GM18520 (cell line): ENCODE results near the gene MSANTD1.

Experiments used
- ATAC-seq: cut with Tn5 transposase; IDR thresholded peaks from one replicate; pipeline ENCODE4 v1.9.1; 2021; ENCODE audit not compliant: unreplicated experiment

Gene MSANTD1

DNA sequence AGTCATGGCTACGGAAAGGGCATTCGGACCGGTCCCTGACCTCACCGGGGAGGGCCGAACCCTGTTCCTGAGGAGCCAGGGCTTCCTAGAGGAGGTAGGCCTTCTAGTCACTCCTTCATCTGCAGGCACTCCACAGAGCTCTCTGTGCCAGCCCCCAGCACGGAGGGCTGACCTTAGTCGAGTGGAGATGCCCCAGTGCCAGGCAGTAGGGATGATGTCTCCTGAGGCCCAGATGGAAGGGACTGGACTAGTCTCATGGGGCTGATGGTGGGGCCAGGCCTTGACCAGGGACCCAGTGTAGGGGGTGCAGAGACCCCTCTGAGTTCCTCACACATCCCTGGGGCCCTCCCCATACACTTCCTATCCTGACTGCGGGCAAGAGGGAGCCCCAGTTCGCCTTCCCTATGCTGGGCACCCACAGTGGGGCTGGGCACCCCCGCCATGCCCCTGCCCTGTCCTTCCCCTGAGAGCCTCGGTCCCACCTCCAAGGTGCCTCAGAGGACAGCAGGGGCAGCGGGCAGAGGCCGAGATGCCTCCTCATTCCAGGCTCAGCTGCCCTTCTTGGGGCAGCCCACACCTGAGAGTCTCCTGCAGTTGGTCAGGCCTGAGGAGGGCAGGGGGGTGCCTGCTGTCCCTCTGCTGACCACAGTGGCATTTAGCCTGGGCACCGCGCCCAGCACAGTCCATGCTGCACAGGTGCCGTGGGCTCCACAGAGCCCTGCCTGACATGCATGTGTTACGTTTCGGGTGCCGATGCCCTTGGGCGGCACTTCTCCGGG is 1.4 kb upstream of the MSANTD1 start:
- ATAC-seq = no peak

DNA sequence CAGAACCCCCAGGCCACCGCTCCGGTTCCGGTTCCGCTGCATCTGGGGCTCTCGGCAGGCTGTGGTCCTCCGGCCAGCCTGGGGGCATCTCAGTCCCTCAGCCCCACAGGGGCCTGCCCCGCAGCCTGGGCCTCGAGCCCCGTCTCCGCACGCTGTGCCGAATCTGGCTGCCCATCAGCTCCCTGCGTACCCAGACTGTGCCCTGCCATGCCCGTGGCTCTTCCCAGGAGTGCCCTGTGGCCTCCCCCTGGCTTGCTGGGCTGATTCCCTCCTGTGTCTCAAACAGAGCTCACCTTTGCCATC is 830 bp upstream of the MSANTD1 start:
- ATAC-seq = no peak

DNA sequence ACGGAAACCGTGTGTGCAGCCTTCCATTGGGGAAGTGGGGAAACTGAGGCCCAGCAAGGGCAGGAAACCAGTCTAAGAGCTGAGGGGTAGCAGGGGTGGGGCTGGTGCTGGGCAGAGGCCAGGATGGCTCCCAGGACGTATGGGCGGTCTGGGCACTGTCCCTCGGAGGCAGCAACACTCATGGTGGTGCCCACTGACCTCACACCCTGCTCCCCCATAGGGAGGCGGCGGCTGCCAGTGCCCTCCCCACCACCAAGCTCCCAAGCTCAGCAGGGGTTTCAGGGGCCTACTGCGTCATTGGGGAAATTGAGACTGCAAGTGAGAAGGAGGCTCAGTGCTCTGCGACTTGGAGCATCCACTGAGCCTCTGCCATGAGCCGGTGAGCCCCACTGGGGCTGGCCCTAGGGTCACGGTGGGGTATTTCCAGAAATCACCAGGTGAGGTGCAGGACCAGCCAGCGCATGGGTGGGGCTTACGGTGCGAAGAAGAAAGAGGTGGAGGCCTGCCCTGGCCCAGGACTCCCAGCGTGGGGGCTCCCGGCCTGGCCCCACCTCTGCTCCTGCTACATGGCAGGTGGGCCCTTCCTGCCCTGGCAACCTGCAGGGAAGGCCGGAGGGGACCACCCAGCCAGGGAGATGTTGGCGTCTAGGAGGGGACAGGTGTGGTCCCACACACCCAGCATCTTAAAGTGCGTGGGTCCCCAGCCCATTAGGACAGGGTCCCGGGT is 915 bp downstream of the MSANTD1 start:
- no peak for ATAC-seq

DNA sequence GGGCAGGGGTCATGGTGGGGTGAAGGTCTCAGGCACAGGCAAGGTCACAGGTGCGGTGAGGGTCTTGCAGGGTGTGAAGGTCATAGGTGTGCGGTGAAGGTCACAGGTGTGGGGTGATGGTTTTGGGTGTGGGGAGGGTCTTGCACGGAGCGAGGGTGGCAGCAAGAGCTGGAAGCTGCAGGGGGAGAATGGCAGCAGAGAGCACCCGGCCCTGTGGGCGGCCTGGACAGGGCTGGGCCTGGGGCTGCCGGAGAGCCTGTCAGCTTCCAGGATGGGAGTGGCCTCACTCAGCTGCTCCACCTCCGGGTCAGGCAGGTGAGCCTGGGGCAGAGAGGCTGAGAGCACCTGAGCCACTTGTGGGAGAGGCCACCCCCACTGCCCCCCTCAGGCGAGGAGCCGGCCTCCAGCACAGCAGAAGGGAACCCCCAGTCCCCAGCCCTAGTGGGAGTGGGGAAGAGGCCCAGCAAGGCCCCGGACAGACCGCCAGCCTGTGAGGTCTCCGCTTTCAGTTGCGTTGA is 1.5 kb downstream of the MSANTD1 start:
- ATAC-seq = no peak

DNA sequence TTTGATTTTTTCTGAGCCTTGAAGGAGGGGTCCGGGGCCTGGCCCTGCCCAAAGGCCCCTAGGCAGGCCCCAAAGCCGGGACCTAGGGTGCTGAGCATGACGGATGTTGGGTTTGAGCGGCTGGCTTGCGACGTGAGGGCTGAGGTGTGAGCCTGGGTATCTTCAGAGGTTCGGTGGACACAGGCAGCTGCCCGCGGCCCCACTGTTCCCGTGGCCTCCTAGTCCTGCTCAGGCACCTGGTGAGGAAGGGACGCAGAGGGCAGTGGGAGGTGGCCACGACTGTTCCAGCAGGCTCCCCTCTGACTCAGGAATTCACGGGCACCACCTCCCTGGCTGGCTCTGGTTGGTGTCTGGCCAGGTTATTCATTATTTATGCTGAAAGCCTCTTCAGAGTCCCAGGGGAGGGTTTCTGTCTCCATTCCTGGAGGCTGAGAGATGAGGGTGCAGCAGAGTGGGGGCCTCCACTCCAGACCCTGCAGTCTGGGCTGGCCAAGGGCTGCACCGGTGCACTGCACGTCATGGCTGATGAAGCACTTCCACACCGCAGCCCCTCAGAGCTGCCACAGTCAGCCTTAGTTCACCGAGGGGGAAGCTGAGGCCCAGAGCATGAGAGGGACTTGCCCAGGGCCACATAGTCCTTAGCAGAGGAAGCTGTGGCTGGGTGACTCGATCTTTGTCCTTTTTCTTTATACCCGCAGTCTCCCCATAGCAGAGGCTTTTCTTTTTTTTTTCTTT is 2.2 kb downstream of the MSANTD1 start:
- ATAC-seq = no peak

DNA sequence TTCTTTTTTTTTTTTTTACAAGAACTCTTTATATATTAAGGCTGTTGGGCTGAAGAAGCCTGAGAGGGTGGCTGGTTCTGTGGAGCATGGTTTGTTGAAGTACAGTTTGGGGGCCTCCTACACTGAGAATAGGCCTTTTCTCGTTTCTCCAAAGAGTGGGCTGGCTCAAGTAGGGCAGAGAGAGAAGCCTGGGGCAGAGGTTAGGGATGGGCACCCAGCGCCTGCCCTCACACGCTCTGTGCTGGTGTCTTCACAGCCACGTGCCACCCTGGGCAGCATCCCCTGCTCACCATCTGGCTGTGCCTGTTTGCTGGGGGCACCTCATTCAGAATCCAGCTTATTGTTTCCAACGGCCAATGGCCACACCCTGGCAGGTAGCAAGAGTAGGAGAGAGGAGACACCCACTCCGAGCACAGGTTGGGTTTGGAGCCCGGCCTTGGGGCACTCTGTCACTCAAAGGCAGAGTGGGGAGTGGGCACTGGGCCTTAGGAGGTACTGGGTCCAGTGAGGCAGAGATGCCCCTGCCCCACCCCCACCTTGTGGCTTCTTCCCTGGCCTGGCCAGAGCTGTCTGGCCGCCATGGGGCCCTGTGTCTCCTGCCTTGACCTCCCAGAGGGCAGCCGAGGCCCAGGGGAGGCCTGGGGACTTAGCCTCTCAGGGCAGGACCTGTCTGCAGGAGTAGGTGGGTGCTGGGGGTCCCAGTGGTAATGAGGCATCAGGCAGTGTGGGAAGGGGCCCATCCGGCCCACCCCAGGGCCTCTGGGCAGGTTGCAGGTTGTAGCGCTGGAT is 2.9 kb downstream of the MSANTD1 start:
- ATAC-seq = no peak

DNA sequence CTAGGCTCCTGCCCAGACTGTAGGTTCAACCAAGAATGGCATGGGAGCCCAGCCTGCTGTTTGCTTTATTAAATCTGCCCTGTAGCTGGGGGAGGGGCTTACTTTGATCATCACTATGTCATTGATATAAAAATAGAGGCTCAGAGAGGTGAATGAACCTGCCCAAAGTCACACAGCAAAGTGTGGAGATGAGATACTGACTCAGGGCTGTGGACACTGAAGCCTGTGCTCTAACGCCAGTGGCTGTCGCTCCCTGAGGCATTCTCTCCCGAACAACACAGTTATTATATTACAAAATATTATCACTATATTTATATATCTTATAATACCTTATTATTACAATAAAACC is 3.5 kb downstream of the MSANTD1 start:
- no peak for ATAC-seq

DNA sequence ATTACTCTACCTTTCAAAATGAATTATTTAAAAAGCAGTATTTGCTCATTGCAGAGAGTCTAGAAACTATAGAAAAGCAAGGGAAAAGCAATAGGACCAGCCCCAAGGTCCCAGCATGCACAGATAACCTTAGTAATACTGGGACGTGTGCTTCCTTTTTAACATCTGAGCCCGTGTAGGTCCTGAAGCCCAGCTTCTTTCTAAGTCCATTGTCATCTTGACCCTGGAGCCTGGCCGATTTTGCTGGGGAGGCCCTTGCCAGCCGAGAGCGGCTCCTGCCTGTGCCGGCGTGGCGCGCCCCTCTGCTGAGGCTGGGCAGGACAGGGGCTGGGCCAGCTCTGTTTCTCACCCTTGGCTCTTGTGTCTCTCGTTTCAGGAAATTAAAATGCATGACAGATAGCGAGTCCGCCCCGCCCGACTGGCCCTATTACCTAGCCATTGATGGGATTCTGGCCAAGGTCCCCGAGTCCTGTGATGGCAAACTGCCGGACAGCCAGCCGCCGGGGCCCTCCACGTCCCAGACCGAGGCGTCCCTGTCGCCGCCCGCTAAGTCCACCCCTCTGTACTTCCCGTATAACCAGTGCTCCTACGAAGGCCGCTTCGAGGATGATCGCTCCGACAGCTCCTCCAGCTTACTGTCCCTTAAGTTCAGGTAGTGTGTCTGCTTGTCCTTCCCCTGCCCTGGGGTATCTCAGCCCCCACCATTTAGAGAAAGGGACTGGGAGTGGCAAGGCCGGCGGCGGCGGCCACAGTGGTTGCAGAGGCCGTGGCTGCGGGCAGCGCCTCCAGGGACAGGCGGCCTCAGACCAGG is 4.1 kb downstream of the MSANTD1 start:
- no peak for ATAC-seq

DNA sequence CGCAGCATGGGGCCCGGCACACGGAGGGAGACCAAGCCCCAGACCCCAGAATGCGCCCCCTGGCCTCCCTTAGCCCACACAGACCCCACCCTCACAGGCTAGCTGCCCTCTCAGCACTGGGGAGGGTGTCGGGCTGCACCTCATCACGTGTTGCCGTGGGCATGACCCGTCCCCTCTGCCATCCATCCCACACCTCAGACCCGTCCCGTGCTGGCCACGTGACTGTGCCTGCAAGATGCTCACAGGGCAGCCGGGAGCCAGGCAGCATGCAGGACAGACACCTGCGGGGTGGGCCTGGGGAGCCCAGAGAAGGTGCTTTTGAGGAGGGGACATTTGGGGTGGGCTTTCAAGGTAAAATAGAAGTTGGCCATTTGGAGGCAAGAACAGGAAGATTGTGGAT is 4.8 kb downstream of the MSANTD1 start:
- no peak for ATAC-seq

DNA sequence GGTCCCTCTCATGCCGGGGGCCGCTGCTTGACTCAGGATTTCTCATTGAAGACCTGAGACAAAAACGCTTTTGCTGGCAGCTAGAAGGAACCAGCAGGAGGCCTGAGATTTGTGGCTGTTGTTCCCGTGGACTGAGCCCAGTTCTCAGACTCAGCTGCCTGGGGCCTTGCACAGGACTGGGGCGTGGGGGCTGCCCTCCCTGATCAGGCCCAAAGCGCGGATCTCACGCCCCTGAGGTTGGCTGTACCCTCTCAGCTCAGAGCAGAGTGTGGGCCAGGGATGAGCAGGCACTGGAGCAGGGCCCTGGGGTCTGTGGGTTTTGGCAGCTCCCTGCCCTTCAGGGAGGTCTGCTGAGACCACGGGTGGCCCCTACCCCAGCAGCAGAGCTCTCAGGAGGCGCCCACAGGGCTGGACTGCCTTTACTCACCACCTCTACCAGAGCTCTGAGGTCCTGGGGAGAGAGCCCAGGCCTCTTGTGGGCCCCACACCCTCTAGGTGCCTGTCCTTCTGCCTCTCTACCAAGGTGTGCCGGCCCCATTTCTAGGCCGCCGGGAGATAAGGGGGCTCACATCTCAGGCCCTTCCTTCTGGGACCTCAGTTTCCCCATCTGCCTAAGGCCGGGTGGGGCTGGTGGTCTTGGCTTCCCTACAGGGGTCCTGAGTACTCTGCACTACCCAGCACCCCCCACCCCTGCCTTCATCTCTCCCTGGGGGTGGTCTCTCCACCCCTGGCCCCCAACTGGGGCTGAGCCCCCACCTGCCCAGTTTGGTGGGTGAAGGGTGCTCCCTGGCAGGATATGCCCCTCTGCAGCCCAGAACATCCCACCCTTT is 5.6 kb downstream of the MSANTD1 start:
- no peak for ATAC-seq

DNA sequence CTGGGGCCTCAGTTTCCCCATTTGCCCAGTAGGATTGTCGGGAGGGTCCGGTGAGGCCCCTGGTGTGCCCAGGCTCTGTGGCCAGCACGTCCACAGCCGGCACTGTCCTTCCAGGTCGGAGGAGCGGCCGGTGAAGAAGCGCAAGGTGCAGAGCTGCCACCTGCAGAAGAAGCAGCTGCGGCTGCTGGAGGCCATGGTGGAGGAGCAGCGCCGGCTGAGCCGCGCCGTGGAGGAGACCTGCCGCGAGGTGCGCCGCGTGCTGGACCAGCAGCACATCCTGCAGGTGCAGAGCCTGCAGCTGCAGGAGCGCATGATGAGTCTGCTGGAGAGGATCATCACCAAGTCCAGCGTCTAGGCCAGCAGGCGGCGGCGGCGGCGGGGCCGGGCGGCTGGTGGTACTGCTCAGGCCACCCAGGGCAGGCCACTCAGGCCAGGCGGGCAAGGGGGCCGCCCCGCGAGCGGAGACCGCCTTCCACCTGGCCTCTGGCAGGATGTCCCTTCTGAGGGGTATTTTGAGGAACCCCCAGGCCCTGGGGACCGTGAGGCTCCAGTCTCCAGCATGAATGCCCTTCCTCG is 6.7 kb downstream of the MSANTD1 start:
- no peak for ATAC-seq

DNA sequence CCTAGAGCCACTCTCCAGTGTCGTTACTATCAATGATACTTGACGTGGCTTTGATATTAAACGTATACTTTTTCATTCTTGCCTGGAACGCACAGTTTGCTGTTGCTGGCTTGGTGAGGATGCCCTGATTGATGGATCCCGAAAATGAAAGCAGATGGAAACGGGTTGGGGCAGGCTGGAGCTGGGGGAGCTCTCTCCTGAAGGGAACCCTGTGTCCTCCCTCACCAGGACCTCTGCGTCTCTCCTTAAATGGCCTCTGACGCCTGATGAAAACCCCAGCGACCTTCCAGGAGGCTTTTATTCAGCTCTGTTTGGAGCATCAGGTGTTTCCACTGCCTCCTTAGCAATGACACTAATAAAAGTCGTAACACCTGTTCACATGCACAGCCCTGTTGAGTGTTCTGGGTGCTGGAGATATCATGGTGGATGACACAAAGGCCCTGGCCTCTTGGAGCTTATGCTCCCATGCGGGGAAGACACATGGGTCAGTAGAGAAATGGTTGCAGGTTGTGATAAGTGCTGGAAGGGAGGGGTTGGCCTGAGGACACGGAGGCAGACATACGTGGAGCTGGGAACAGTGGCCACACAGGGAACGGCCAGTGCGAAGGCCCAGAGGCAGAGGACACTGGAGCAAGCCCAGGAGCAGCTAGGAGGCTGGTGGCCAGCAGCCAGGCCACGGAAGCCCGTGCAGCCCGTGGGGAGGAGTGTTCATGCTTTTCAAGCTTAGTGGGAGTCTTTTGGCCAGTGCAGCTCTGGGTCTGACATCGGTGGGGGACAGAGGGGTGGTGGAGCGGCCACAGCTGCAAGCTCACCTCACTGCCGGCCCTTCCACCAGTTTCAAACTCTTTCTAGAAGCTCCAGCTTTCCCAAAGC is 7.5 kb downstream of the MSANTD1 start:
- ATAC-seq = no peak

DNA sequence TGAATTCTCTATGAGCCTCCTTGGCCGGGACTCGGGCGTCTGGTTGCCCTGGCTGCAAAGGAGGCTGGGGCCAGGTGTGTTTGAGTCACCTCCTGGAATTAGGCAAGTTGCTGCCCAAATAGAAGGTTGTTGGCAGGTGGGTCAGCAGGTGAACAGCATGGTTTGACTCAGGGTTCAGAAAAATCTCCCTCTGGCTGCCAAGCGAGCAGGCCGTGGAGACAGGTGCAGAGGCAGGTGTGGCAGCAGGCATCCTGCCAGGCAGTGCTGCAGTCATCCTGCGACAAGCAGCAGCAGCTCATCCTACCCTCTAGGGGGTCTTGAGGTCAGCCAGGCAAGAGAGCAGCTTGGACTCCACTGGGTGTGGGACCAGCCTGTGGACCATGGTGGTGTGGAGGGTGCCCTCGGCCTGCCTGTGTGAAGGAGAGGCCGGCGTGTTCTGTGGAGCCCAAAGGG is 8.2 kb downstream of the MSANTD1 start:
- no peak for ATAC-seq

DNA sequence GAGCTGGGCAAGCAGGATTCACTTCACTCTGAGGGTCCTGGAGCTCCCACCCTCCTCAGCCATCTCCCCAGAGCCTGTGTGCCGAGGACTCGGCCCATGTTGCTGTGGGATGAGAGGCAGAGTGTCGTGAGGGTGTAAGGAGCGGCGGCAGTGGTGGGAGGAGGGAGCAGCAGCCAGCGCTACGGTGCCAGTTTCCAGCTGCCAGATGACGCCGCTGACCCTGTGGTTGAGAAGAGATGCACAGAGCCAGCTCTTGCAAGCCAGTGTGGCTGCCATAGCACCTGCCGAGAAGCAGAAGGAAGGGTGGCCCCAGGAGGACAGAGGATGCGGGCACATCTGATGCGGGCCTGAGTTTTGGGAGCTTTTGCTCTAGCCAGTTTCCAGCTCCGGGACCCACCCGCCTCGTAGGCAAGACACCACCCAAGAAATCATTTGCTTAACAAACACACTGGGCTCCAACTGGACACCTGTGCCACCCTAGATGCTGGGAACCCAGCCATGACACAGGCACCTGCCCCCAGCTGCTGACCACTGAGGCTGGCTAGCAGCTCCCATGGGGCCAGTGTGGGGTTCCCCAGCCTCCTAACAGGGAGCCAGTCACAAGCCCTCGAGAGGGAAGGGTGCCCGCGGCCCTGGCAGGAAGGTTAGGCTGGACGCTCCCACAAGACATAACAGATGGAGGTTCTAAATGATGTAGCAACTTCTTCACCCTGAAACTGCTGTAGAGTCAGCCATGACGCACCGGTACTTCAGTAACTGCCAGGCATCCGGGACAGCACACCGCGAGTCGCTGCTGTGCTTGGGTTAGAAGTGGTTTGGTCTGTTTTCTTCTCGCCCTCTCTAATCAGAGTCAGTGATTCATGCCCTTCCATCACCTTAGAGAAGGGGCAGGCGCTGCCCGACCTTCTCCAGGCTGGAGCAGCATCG is 8.9 kb downstream of the MSANTD1 start:
- peak; percentile 39 for ATAC-seq

DNA sequence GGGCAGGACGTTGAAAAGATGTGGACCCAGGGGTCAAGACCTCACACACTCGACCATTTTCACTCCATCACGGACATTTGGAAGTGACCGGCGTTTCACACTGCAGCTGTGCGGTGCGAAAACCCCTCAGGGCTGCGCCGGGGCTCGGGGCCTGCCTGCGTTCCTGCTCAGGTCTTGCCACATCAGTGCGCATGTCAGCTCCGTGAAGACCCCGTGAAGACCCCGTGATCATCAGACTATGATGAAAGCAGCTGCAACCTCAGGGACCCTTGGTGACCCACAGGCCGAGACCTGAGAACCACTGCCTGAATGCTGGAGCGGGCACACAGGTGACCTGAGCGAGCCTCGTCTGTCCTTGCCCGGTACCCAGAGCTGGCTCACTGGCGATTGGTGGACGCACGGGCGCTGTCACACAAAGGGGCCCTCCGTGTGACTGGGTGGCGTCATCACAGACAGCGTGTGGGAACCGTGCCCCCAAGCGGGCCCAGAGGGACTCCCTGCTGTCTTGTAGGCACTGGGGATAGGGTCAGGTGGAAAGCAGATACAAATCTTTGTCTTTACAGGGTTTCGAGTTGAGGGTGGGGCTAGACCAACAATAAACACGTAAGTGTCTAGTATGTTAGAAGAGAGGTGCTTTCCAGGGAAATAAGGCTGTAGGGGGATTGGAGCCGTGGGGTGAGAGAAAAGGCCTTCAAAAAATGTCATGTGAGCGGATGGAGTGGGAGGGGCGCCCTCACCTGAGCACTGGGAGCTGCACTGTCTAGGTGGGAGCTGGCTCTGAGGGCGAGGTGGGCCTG is 12.7 kb downstream of the MSANTD1 start:
- no peak for ATAC-seq
